MM.1S (cell line): ENCODE results near the gene DLGAP1.

Experiments
- CTCF ChIP-seq: fragments of 300-600 bp; sonication (generic); IDR thresholded peaks from 2 replicates; pipeline ENCODE4 v1.5.1; 2016; ENCODE audit warnings: antibody characterized with exemption, low read length, mixed read lengths
- EZH2 ChIP-seq: fragments of 300-600 bp; sonication (generic); optimal IDR thresholded peaks from 2 replicates; pipeline ENCODE3; 2017; ENCODE audit warnings: low read depth, mild to moderate bottlenecking, antibody characterized with exemption, low read length, mixed read lengths

- TF ChIP-seq CTCF (no peak), EZH2 (no peak)
These were observed 664.4 kb downstream of the DLGAP1 start for GRCh38 chr18:3790703-3791102.
